OCI-M2 (cell line): Measurements from ENCODE around the gene MMP2.

Experiments used
- DNase-seq: peaks from one replicate; lab custom pipeline; 2025; ENCODE audit not compliant: unreplicated experiment; lab: John Stamatoyannopoulos, UW

Gene MMP2

GRCh38 chr16:55510185-55510805 lies 31.3 kb downstream of the MMP2 start:
- DNase-seq, result no peak

- DNase-seq, result no peak
Observed at GRCh38 chr16:55512941-55513340, 33.9 kb downstream of the MMP2 start.

- DNase-seq, result no peak
Observed at GRCh38 chr16:55513616-55514015, 34.6 kb downstream of the MMP2 start.

- DNase-seq, result no peak
Observed at GRCh38 chr16:55515111-55515510, 36.1 kb downstream of the MMP2 start.

GRCh38 chr16:55521792-55522191 lies 42.8 kb downstream of the MMP2 start:
- no peak for DNase-seq

DNA sequence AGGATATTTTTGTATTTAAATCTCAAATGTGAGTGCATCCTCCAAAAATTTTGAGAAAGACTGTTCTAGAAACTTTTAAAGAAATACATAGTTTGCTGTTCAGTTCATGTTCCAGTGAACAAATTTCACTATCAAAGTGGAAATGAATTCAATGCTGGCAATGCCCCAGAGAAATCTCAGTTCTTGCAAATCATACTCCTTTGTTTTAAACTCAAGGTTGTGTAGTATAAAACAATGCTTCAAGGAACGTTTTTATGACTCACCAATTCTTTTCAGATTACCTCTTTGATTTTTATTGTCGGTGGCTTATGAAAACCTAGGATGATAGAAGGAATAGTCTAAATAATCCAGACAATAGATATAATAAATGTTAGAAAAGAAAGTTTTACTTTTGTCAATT lies 47.4 kb downstream of the MMP2 start:
- DNase-seq, result no peak

DNA sequence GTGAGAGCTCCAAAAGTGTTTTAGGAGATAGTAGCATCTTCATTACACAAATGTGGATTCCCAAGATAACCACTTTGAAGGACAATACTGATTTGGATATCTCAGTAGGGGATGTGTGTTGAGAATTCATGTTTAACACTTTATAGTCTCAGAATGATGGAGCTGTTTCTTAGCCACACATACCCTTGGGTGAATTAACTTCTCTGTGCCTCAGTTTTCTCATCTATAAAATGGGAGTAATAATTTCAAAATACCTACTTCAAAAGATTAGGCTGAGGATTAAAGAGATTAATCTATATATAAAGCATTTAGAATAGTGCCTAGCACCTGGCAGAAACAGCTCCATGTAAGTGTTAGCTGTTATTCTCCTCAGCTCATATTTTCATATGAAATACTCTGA lies 48.9 kb downstream of the MMP2 start:
- DNase-seq, result no peak

DNA sequence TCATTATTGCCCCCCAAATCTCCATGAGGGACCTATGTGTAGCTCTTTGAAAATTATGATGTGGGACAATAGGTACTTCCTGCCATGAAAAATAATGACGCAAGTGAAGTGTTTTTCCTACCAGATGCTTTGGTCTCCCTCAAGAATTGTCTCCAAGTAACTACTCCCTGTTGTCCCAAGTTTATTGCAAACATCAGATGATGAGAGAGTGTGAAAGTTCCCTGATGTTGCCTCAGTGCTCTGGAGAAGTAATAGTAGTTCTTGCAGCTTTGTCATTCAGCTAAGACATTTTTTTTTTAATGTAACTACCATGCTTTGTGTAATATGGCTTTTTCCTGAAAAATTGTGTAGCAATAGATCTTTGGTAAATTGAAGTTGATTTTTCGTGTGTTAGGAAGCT lies 50.0 kb downstream of the MMP2 start:
- no peak for DNase-seq

GRCh38 chr16:55530316-55530856 lies 51.4 kb downstream of the MMP2 start:
- DNase-seq, result no peak

GRCh38 chr16:55532227-55532626 lies 53.2 kb downstream of the MMP2 start:
- no peak for DNase-seq

DNA sequence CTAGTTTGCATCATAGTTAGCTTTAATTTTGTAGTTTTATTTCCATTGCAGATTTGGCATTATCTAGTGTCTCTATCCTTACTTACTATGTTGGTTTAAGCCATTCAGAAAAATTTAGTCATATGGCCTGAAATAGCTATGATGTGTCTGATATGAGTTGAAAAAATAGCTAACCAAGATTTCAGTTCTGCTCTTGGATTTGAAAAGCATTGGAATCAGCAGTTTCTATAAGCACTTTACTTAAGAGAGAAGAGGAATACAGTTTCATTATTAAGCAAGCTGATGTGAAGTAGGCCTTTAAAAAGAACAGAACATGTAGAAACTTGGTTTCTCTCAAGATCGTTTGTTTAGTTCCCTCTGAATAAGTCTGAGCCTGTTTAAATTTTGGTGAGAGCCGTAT lies 55.8 kb downstream of the MMP2 start:
- DNase-seq, result no peak

GRCh38 chr16:55539049-55539448 lies 60.1 kb downstream of the MMP2 start:
- no peak for DNase-seq

- no peak for DNase-seq
Observed at GRCh38 chr16:55539488-55539887, 60.5 kb downstream of the MMP2 start.

GRCh38 chr16:55540221-55540620 lies 61.2 kb downstream of the MMP2 start:
- DNase-seq, result no peak

DNA sequence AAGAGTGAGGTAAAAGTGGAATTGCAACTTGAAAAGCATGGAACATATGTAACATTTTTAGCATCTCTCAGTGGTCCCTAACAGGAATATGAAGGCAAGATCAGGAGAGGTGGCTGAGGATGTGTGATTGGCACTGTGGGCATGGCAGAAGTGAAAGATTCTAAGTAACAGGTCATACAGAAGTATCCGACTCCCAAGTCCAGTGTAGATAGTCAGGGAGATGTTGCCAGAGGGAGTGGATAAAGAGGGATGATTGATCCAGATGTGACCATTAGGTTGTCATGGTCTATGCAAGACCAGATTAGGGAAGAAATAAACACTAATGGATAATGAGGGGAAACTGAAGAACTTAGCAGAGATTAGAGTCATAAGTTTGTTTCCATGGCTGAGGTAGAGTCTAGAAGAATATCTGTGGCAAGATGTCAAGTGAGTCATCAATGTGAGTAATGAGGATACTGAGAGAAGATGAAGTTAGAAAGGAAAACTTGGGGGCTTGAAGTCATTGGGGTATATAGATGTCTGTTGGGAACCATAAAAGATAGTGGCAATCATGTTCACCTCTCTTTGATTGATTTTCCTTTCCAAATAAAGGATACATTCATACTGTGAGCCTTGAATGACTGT lies 63.6 kb downstream of the MMP2 start:
- DNase-seq, result no peak

- no peak for DNase-seq
Observed at GRCh38 chr16:55543472-55543871, 64.5 kb downstream of the MMP2 start.

- no peak for DNase-seq
Observed at GRCh38 chr16:55552621-55553020, 73.6 kb downstream of the MMP2 start.

DNA sequence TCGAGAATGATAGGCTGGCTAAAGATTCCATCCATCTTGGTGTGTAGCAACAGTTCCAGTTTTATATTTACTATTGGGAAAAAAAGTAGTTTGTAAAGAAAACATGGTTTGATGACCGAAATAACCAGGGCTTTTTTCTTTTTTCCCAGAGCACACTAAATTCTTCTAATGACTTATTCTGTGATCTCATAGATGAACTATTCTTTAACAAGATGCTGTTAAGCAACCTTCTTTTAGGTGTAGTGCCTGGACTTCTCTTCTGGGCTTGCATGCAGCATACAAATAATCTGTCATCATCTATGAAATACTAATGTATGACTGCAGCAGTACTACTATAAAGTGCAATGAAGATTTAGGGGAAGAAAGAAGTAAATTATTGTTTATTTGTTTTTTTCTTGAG lies 76.4 kb downstream of the MMP2 start:
- DNase-seq, result no peak
